ENCODE results near the gene GSC.

DNA sequence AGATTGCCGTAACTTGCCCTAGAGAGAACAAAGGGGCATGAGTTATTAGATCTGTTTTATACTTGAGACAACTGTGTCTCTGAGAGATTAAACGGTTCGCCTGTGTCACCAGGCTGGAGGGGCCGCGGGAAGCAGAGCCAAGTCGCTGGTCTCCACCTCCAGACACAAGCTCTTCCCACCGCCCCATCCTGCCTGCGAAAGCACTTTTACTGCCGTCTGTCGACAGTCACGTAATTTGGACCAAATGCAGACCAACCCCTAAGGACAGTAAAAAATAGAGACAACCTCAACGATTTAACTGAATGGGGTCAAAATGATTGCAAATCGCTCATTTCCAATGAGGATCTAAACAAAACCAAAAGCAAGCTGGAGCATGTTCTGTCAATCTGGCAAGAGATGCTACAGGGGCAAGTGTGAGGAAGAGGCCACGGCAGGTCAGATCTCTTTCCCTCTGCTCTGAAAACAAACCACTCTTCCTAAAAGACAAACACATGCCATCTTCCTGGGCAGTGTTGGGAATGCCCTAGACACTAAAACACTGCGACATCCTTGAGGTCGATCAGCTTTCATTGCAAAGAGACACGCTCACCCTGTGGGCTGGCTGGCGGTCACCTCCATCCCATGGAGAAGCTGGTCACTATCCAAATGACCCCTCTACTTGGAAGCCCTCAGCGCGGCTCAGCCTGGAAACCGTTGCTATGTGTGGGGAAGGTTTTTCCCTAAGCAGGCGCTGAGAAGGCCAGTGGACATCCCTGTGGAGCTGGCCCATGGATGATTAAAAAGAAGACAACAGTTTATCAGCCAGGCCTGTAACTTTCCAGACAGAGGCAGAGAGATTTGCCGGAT, 17.1 kb downstream of the GSC start:
- TF ChIP-seq, protein P1, sequence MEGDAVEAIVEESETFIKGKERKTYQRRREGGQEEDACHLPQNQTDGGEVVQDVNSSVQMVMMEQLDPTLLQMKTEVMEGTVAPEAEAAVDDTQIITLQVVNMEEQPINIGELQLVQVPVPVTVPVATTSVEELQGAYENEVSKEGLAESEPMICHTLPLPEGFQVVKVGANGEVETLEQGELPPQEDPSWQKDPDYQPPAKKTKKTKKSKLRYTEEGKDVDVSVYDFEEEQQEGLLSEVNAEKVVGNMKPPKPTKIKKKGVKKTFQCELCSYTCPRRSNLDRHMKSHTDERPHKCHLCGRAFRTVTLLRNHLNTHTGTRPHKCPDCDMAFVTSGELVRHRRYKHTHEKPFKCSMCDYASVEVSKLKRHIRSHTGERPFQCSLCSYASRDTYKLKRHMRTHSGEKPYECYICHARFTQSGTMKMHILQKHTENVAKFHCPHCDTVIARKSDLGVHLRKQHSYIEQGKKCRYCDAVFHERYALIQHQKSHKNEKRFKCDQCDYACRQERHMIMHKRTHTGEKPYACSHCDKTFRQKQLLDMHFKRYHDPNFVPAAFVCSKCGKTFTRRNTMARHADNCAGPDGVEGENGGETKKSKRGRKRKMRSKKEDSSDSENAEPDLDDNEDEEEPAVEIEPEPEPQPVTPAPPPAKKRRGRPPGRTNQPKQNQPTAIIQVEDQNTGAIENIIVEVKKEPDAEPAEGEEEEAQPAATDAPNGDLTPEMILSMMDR (IDR thresholded peaks at IDR 0.05) = no peak
- TF ChIP-seq POLR2AphosphoS5 (IDR thresholded peaks at IDR 0.05; ENCODE audit: insufficient read depth in 1 of 2, low read depth in 1 of 2) (no peak), POLR2A (IDR thresholded peaks at IDR 0.05) (no peak)

Data from vagina (tissue), 2 donors.